Ovary (tissue), 9 donors: Measurements from ENCODE around the gene MRPL39. TPM values are rescaled to one million over a fixed set of nuclear protein-coding genes. Genes with fewer than 3 reads are reported as not detected.

ENCODE experiments used
- DNase-seq, 5 donors: peaks; one replicate each; pipeline ENCODE4 v3.0.0-alpha.2; 2019 to 2020
- H3K27ac ChIP-seq, 2 donors: fragments of 200-600 bp; one replicate each; pipeline versions ENCODE4 v1.5.1 to v1.8.0; 2019 to 2022
- H3K27me3 ChIP-seq: fragments of 200-600 bp; one replicate; pipeline ENCODE4 v1.8.0; 2022
- H3K36me3 ChIP-seq: fragments of 200-600 bp; sonication (generic); one replicate; pipeline ENCODE4 v1.5.1; 2019
- H3K4me1 ChIP-seq: one replicate; pipeline ENCODE4 v1.8.1; 2013; ENCODE audit warnings: mild to moderate bottlenecking, moderate library complexity; ENCODE audit not compliant: insufficient read depth
- H3K4me3 ChIP-seq: fragments of 200-600 bp; sonication (generic); one replicate; pipeline ENCODE4 v1.5.1; 2017
- H3K9me3 ChIP-seq, 2 donors: fragments of 200-600 bp in 1 of 2; sonication (generic) in 1 of 2; one replicate each; pipeline versions ENCODE4 v1.5.1 to v1.8.1; 2013 to 2019; ENCODE audit warnings: mild to moderate bottlenecking in 1 of 2, moderate library complexity in 1 of 2
- CTCF ChIP-seq, 3 donors: fragments of 450-650 bp in 2 of 3; fragments of 200-600 bp in 1 of 3; IDR thresholded peaks; one replicate each; pipeline versions ENCODE4 v1.5.1 to v1.8.0; 2016 to 2022; ENCODE audit warnings: antibody characterized with exemption in 3 of 3, mild to moderate bottlenecking in 1 of 3
- EP300 ChIP-seq: sonication (generic); formaldehyde crosslinking; IDR thresholded peaks from one replicate; pipeline ENCODE4 v1.6.1; 2017; ENCODE audit warnings: antibody characterized with exemption
- POLR2A ChIP-seq: fragments of 450-650 bp; IDR thresholded peaks from one replicate; pipeline ENCODE4 v1.6.1; 2017; ENCODE audit warnings: antibody characterized with exemption, mild to moderate bottlenecking, moderate library complexity
- whole genome bisulfite sequencing, 3 donors: extraction: QIAGEN DNeasy Blood & Tissue Kit in 1 of 3; methylation state at CpG; one replicate each; pipeline versions ENCODE4 v1.1.5 to v1.1.7; 2013 to 2017; 5-methylcytosine and 5-hydroxymethylcytosine counted together
- intact Hi-C, 4 donors: fragments of 100-400 bp; cut with DNase I; formaldehyde crosslinking; loops; one replicate each; pipeline versions ENCODE4 v1.11.0 to v1.15.1; 2022 to 2023
- polyA plus RNA-seq, 2 donors: library from polyadenylated mRNA; stranded (reverse); fragments of 200-250 nt in 1 of 2; fragments of 350-450 nt in 1 of 2; fragmentation: Illumina TruSeq in 1 of 2; extraction: RNeasy Lipid Tissue Mini Kit (QIAGEN cat#74804) in 1 of 2; gene quantifications; one replicate each; pipeline ENCODE4 v1.2.3, GENCODE V29; 2013 to 2014
- total RNA-seq, 7 donors: library from RNA; depleted of rRNA in 2 of 7; stranded (reverse); fragments of >200 nt in 2 of 7; fragmentation: NEBNext Ultra II Directional in 3 of 7; extraction: Animal tissue kit (Norgen Biotek cat#: 25700) in 3 of 7; gene quantifications; one replicate each; pipeline versions ENCODE4 v1.1.0 to v1.2.4, GENCODE V29; 2016 to 2023
- donor health status: DM: no; HTN: no; CAD: no; lungs with moderate emphysema.
- donor health status: DM: no; HTN: no; CAD: no.
- donor health status: Bipolar disorder and iron deficiency.
- donor health status: DM: yes; HTN: yes; CAD: no.
- donor health status: DM: no; HTN: no; CAD: no.
- donor health status: DM: yes; HTN: yes; CAD: no.

Gene MRPL39
- total and polyA plus RNA-seq, 9 donors = 15.3 to 26.3 (median 19.0) TPM

- WGBS, 3 donors = 81 to 92% (median 87%) methylated on average over 4 of the region's 4 CpGs
- Histone ChIP-seq H3K4me1 (no peaks in the 10 kb centered on the region), H3K9me3 (no peaks in the 10 kb centered on the region), H3K27ac (no peak overlapping the region), H3K27me3 (peaks cover 2% of the 10 kb centered on the region), H3K36me3 (no peaks in the 10 kb centered on the region), H3K4me3 (no peak overlapping the region)
- DNase-seq = no peak
- intact Hi-C loops = no loop called here
- TF ChIP-seq CTCF (IDR thresholded peaks at IDR 0.05) = no peak
Measured at GRCh38 chr21:25624511-25624910, 17.2 kb upstream of the MRPL39 start.

- Histone ChIP-seq H3K9me3 (no peaks in the 10 kb centered on the region), H3K4me1 (no peaks in the 10 kb centered on the region), H3K4me3 (no peak overlapping the region), H3K27ac (no peak overlapping the region), H3K27me3 (no peaks in the 10 kb centered on the region), H3K36me3 (no peaks in the 10 kb centered on the region)
- no peak for DNase-seq
- no peak for TF ChIP-seq POLR2A
- TF ChIP-seq EP300 = no peak
- TF ChIP-seq CTCF (IDR thresholded peaks at IDR 0.05) = no peak
- 88 to 96% (median 88%) methylated on average over 2 of the region's 2 CpGs for WGBS, 3 donors
- intact Hi-C loops = no loop called here
Measured at GRCh38 chr21:25619198-25619597, 11.9 kb upstream of the MRPL39 start.

DNA sequence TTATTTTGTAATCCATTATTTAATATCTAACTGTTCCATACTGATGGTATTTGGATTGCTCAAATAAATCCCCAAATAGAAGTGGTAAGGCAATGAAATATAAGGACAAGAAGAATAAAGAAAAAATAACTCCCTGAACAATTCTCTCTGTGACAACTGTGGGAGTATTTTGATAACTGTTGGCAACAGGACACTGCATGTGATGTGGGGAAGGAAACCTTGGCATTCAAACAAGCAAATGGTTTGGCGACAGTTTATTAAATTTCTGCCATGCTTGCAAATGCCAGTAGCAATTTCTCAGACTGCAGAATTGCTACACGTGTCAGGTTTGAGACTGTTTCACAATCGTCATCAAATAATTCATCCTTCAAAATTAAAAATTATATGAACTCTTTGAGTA is 8.6 kb upstream of the MRPL39 start:
- Histone ChIP-seq H3K27me3 (no peaks in the 10 kb centered on the region), H3K36me3 (no peaks in the 10 kb centered on the region), H3K4me3 (no peak overlapping the region), H3K9me3 (no peaks in the 10 kb centered on the region), H3K4me1 (no peaks in the 10 kb centered on the region), H3K27ac (no peak overlapping the region)
- TF ChIP-seq EP300 (no peak), CTCF (IDR thresholded peaks at IDR 0.05) (no peak)
- intact Hi-C loops = no loop called here
- no peak for DNase-seq
- WGBS, 3 donors = 22 to 39% (median 31%) methylated on average over 3 of the region's 3 CpGs

- intact Hi-C loops = no loop called here
- H3K27me3 ChIP-seq = no peaks in the 10 kb centered on the region
- H3K4me1 ChIP-seq = no peaks in the 10 kb centered on the region
- H3K4me3 ChIP-seq = no peak overlapping the region
- WGBS, 3 donors = 90 to 97% (median 96%) methylated on average over 1 of the region's 1 CpG
- DNase-seq = no peak
- no peak overlapping the region for H3K27ac ChIP-seq
- H3K9me3 ChIP-seq = no peaks in the 10 kb centered on the region
- no peaks in the 10 kb centered on the region for H3K36me3 ChIP-seq
- no peak for TF ChIP-seq EP300
- no peak for TF ChIP-seq POLR2A
- TF ChIP-seq CTCF (IDR thresholded peaks at IDR 0.05) = no peak
Measured at GRCh38 chr21:25614441-25614840, 7.2 kb upstream of the MRPL39 start.
